CD4-positive, alpha-beta T cell (primary cell): ENCODE data around the gene STAMBPL1. TPM values are rescaled to one million over a fixed set of nuclear protein-coding genes. Genes with fewer than 3 reads are reported as not detected.

Experiments
- ATAC-seq: fragments of 200-7000 bp; cut with Tn5 transposase; one replicate; pipeline ENCODE4 v1.10.0; 2022; ENCODE audit warnings: mild to moderate bottlenecking; ENCODE audit not compliant: poor library complexity
- CTCF ChIA-PET: fragments of 350-600 bp; sonication (Branson Sonifier 250); formaldehyde crosslinking; loops from one replicate; lab custom pipeline; 2021; ENCODE audit warnings: antibody characterized with exemption, inconsistent platforms; lab: Charles Lee
- POLR2A ChIA-PET: fragments of 350-600 bp; sonication (Branson Sonifier 250); formaldehyde crosslinking; loops from one replicate; lab custom pipeline; 2021; ENCODE audit warnings: antibody characterized with exemption, inconsistent platforms; lab: Charles Lee
- DNase-seq, 14 experiments: peaks; one replicate each; pipeline ENCODE4 v3.0.0-alpha.2; 2013 to 2020; ENCODE audit warnings: mixed read lengths in 2 of 14
- H3K27ac ChIP-seq, 2 donors: one replicate each; pipeline versions ENCODE4 v1.5.1 to v1.7.0; 2013; ENCODE audit warnings: low read length in 2 of 2, low read depth in 1 of 2, mild to moderate bottlenecking in 1 of 2
- H3K27me3 ChIP-seq, 2 experiments: 1 replicate in 1 of 2; 2 replicates in 1 of 2; pipeline versions ENCODE4 v1.6.1 to v1.7.0; 2013; ENCODE audit warnings: low read length in 2 of 2, control low read depth in 1 of 2, mild to moderate bottlenecking in 1 of 2, moderate library complexity in 1 of 2; ENCODE audit not compliant: insufficient read depth in 2 of 2, control insufficient read depth in 1 of 2
- H3K36me3 ChIP-seq: one replicate; pipeline ENCODE4 v1.6.1; 2013; ENCODE audit warnings: low read length, control low read depth; ENCODE audit not compliant: insufficient read depth
- H3K4me1 ChIP-seq: one replicate; pipeline ENCODE4 v1.6.1; 2013; ENCODE audit warnings: low read length, control low read depth; ENCODE audit not compliant: insufficient read depth
- H3K4me3 ChIP-seq: one replicate; pipeline ENCODE4 v1.5.1; 2013; ENCODE audit warnings: mild to moderate bottlenecking, low read length, moderate library complexity
- H3K9me3 ChIP-seq, 2 experiments: 1 replicate in 1 of 2; 2 replicates in 1 of 2; pipeline versions ENCODE4 v1.6.1 to v1.7.0; 2013; ENCODE audit warnings: low read length in 2 of 2, mild to moderate bottlenecking in 2 of 2, control low read depth in 1 of 2, moderate library complexity in 1 of 2; ENCODE audit not compliant: control insufficient read depth in 1 of 2, insufficient read depth in 1 of 2
- H3K27ac Mint-ChIP-seq: one replicate; pipeline ENCODE4 v1.8.0; 2020; ENCODE audit warnings: mixed read lengths
- H3K27me3 Mint-ChIP-seq: one replicate; pipeline ENCODE4 v1.8.0; 2021; ENCODE audit warnings: mixed read lengths
- H3K36me3 Mint-ChIP-seq: one replicate; pipeline ENCODE4 v1.8.0; 2021; ENCODE audit warnings: low read depth, mixed read lengths
- H3K4me1 Mint-ChIP-seq: one replicate; pipeline ENCODE4 v1.8.0; 2021; ENCODE audit warnings: low read depth, mixed read lengths
- H3K4me3 Mint-ChIP-seq: one replicate; pipeline ENCODE4 v1.8.0; 2020; ENCODE audit warnings: mild to moderate bottlenecking, mixed read lengths
- H3K9me3 Mint-ChIP-seq: one replicate; pipeline ENCODE4 v1.8.0; 2020; ENCODE audit warnings: mixed read lengths
- CTCF ChIP-seq: fragments of 200-600 bp; IDR thresholded peaks from one replicate; pipeline ENCODE4 v1.8.0; 2022; ENCODE audit warnings: antibody characterized with exemption, mild to moderate bottlenecking
- intact Hi-C, 2 experiments: fragments of 100-400 bp; cut with DNase I in 1 of 2; cut with micrococcal nuclease in 1 of 2; formaldehyde crosslinking; loops; one replicate each; pipeline versions ENCODE4 v1.15.1 to v1.9.0; 2023 to 2025; cut with DNase I, micrococcal nuclease
- total RNA-seq, 174 experiments: library from RNA in 2 of 174; stranded (reverse) in 2 of 174; gene quantifications; one replicate each; pipeline ENCODE4 v1.2.3 and lab custom pipeline; 2021 to 2026

Gene STAMBPL1
- total RNA-seq, 2 experiments from 2014 or later, result 23.7 to 26.7 TPM

GRCh38 chr10:88852327-88852726 lies 27.7 kb upstream of the STAMBPL1 start:
- Histone ChIP-seq H3K27ac (no peak overlapping the region), H3K36me3 (no peaks in the 10 kb centered on the region), H3K27me3 (no peaks in the 10 kb centered on the region), H3K4me1 (no peaks in the 10 kb centered on the region), H3K4me3 (no peak overlapping the region), H3K9me3 (no peaks in the 10 kb centered on the region)
- Mint-ChIP-seq H3K4me1 (peaks cover 7% of the 10 kb centered on the region), H3K36me3 (no peaks in the 10 kb centered on the region), H3K4me3 (no peak overlapping the region), H3K9me3 (no peaks in the 10 kb centered on the region), H3K27me3 (no peaks in the 10 kb centered on the region), H3K27ac (no peak overlapping the region)
- no peak for DNase-seq
- no peak for TF ChIP-seq CTCF
- intact Hi-C loops, result no loop called here
- ChIA-PET CTCF (interaction anchor here (1.1 kb wide), 1 partner anchor 153 kb away, joined by 3 read pairs; no protein-coding TSS in a partner anchor), POLR2A (interaction anchor here (1.1 kb wide), 1 partner anchor 27 kb away, joined by 3 read pairs; no protein-coding TSS in a partner anchor)
- no peak for ATAC-seq

- Mint-ChIP-seq H3K9me3 (no peaks in the 10 kb centered on the region), H3K4me1 (peaks cover 6% of the 10 kb centered on the region), H3K4me3 (no peak overlapping the region), H3K36me3 (no peaks in the 10 kb centered on the region), H3K27me3 (no peaks in the 10 kb centered on the region), H3K27ac (no peak overlapping the region)
- Histone ChIP-seq H3K36me3 (no peaks in the 10 kb centered on the region), H3K4me3 (no peak overlapping the region), H3K4me1 (no peaks in the 10 kb centered on the region), H3K9me3 (no peaks in the 10 kb centered on the region), H3K27me3 (no peaks in the 10 kb centered on the region), H3K27ac (no peak overlapping the region)
- TF ChIP-seq CTCF, result no peak
- intact Hi-C loops, result no loop called here
- POLR2A ChIA-PET, result interaction anchor here (1.1 kb wide), 1 partner anchor 26 kb away, joined by 3 read pairs; no protein-coding TSS in a partner anchor
- CTCF ChIA-PET, result interaction anchor here (1.1 kb wide), 1 partner anchor 154 kb away, joined by 3 read pairs; no protein-coding TSS in a partner anchor
- ATAC-seq (no peak), DNase-seq (no peak)
Measured at GRCh38 chr10:88853155-88853881, 26.7 kb upstream of the STAMBPL1 start.

- ATAC-seq (no peak), DNase-seq (no peak)
- H3K36me3 Mint-ChIP-seq, result no peaks in the 10 kb centered on the region
- ChIA-PET CTCF (no interaction called here), POLR2A (interaction anchor here (1.1 kb wide), 1 partner anchor 25 kb away, joined by 3 read pairs; the partner anchor contains the start of gene STAMBPL1)
- no peak overlapping the region for H3K4me3 ChIP-seq
- H3K4me1 Mint-ChIP-seq, result no peaks in the 10 kb centered on the region
- H3K36me3 ChIP-seq, result no peaks in the 10 kb centered on the region
- no peaks in the 10 kb centered on the region for H3K4me1 ChIP-seq
- H3K27ac Mint-ChIP-seq, result no peak overlapping the region
- no peaks in the 10 kb centered on the region for H3K27me3 ChIP-seq
- H3K27me3 Mint-ChIP-seq, result no peaks in the 10 kb centered on the region
- no peaks in the 10 kb centered on the region for H3K9me3 ChIP-seq
- intact Hi-C loops, result no loop called here
- H3K27ac ChIP-seq, result no peak overlapping the region
- no peaks in the 10 kb centered on the region for H3K9me3 Mint-ChIP-seq
- TF ChIP-seq CTCF, result no peak
- no peak overlapping the region for H3K4me3 Mint-ChIP-seq
Measured at GRCh38 chr10:88854684-88855083, 25.4 kb upstream of the STAMBPL1 start.
